ENCODE measurements around the gene SRSF4.

Gene SRSF4

GRCh38 chr1:29181413-29182225, at the start of gene SRSF4:
SRSF4 (minus strand) TSS chr1:29181900; CDS start chr1:29181752, 148 bp downstream.
- TF ChIP-seq CTCF (IDR thresholded peaks at IDR 0.05; ENCODE audit: low read depth, low read length, missing control alignments) = peak; percentile 68
- peak; percentile 92 for DNase-seq (ENCODE audit: low read depth)
- H3K4me3 ChIP-seq (ENCODE audit: low read depth, low read length) = peak within 1 kb of the TSS; percentile 85

- peak within 1 kb of the TSS; percentile 88 for H3K4me3 ChIP-seq (ENCODE audit: low read depth, low read length)
- peak; percentile 27 for TF ChIP-seq CTCF (IDR thresholded peaks at IDR 0.05; ENCODE audit: low read depth, low read length, missing control alignments)
- DNase-seq (ENCODE audit: low read depth) = peak; percentile 66
These were observed 49.1 kb upstream of the SRSF4 start, which contains the start of gene MECR for GRCh38 chr1:29230553-29231378. MECR (minus strand) TSS chr1:29230934; CDS start chr1:29230906, 28 bp downstream.

GRCh38 chr1:29230204-29230552, 48.5 kb upstream of the SRSF4 start:
- no peak for DNase-seq (ENCODE audit: low read depth)
- H3K4me3 ChIP-seq (ENCODE audit: low read depth, low read length) = peak overlapping the region; percentile 88
- TF ChIP-seq CTCF (IDR thresholded peaks at IDR 0.05; ENCODE audit: low read depth, low read length, missing control alignments) = no peak

GRCh38 chr1:29227511-29227910, 45.8 kb upstream of the SRSF4 start:
- no peak for DNase-seq (ENCODE audit: low read depth)
- no peak overlapping the region for H3K4me3 ChIP-seq (ENCODE audit: low read depth, low read length)
- TF ChIP-seq CTCF (IDR thresholded peaks at IDR 0.05; ENCODE audit: low read depth, low read length, missing control alignments) = no peak

- H3K4me3 ChIP-seq (ENCODE audit: low read depth, low read length) = no peak overlapping the region
- no peak for DNase-seq (ENCODE audit: low read depth)
- TF ChIP-seq CTCF (IDR thresholded peaks at IDR 0.05; ENCODE audit: low read depth, low read length, missing control alignments) = no peak
These were observed 43.7 kb upstream of the SRSF4 start for GRCh38 chr1:29225361-29225760.

- no peak overlapping the region for H3K4me3 ChIP-seq (ENCODE audit: low read depth, low read length)
- DNase-seq (ENCODE audit: low read depth) = no peak
- no peak for TF ChIP-seq CTCF (IDR thresholded peaks at IDR 0.05; ENCODE audit: low read depth, low read length, missing control alignments)
These were observed 42.7 kb upstream of the SRSF4 start for GRCh38 chr1:29224356-29224837.

Data from GM12864 (cell line).